ENCODE data around the gene LRIT1.

- TF ChIP-seq EZH2 (IDR thresholded peaks at IDR 0.05; ENCODE audit: low read depth) (no peak), CTCF (conservative IDR thresholded peaks at IDR 0.05) (no peak)
These were observed 2.4 kb upstream of the LRIT1 start for GRCh38 chr10:84243759-84244158.

All from PC-9 (cell line).